DOHH2 (cell line): ENCODE results near the gene PNPLA5.

ENCODE experiments used
- CTCF ChIP-seq: fragments of 200-600 bp; sonication (generic); IDR thresholded peaks from one replicate; pipeline ENCODE4 v1.5.1; 2014; ENCODE audit warnings: antibody characterized with exemption, mild to moderate bottlenecking, low read depth, low read length; ENCODE audit not compliant: poor library complexity, severe bottlenecking
- EZH2phosphoT487 ChIP-seq: fragments of 200-600 bp; sonication (generic); IDR thresholded peaks from 2 replicates; pipeline ENCODE4 v1.6.1; 2017; ENCODE audit warnings: borderline replicate concordance, mild to moderate bottlenecking, antibody characterized with exemption, low read length, moderate library complexity, mixed read lengths

DNA sequence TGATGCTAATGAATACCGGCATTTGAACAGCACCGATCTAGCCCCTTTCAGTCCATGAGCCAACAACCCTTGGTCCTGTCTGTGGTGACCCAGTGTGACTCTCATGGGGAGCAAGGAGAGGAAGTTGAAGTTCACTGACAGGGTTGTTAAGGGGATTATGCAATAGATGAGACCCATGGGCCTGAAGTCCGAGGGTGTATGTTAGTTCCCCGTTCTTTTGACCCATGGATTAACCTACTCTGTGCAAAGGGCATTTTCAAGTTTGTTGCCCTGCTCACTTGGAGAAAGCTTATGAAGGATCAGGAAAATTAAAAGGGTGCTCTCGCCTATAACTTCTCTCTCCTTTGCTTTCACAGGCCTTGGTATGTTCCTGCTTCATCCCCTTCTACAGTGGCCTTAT, 36.7 kb upstream of the PNPLA5 start:
- TF ChIP-seq CTCF = no peak
- TF ChIP-seq EZH2phosphoT487 = no peak
